GM23338 (cell line): Measurements from ENCODE around the gene CRYBA1. TPM values are rescaled to one million over a fixed set of nuclear protein-coding genes. Genes with fewer than 3 reads are reported as not detected.

Source experiments
- ATAC-seq: fragments of 200-7000 bp; cut with Tn5 transposase; 3 replicates; pipeline ENCODE4 v1.9.1; 2020
- DNase-seq: peaks from one replicate; pipeline ENCODE4 v3.0.0-alpha.2; 2015; ENCODE audit warnings: low spot score
- H2AFZ ChIP-seq: fragments of 200-600 bp; sonication (generic); 2 replicates; pipeline ENCODE4 v1.8.0; 2016; ENCODE audit warnings: antibody characterized with exemption, mild to moderate bottlenecking, moderate library complexity
- H3F3A ChIP-seq: fragments of 200-600 bp; sonication (generic); replicated peaks from 2 replicates; pipeline ENCODE4 v1.8.0; 2017; ENCODE audit warnings: antibody characterized with exemption, mixed run types, low read depth
- H3K27ac ChIP-seq: fragments of 200-600 bp; sonication (generic); 2 replicates; pipeline ENCODE4 v1.6.1; 2016; ENCODE audit warnings: low read depth
- H3K27me3 ChIP-seq: fragments of 200-600 bp; sonication (generic); 2 replicates; pipeline ENCODE4 v1.8.0; 2016; ENCODE audit warnings: mild to moderate bottlenecking, mixed run types, moderate library complexity; ENCODE audit not compliant: insufficient read depth
- H3K36me3 ChIP-seq: fragments of 200-600 bp; sonication (generic); 2 replicates; pipeline ENCODE4 v1.8.0; 2016; ENCODE audit warnings: mild to moderate bottlenecking; ENCODE audit not compliant: insufficient read depth
- H3K4me1 ChIP-seq: fragments of 200-600 bp; sonication (generic); 2 replicates; pipeline ENCODE4 v1.8.0; 2016; ENCODE audit warnings: mild to moderate bottlenecking, moderate library complexity; ENCODE audit not compliant: insufficient read depth
- H3K4me2 ChIP-seq: fragments of 200-600 bp; sonication (generic); 2 replicates; pipeline ENCODE4 v1.7.1; 2017; ENCODE audit warnings: mixed run types
- H3K4me3 ChIP-seq: fragments of 200-600 bp; sonication (generic); 2 replicates; pipeline ENCODE4 v1.6.1; 2016; ENCODE audit warnings: mixed run types
- H3K79me2 ChIP-seq: fragments of 200-600 bp; sonication (generic); replicated peaks from 2 replicates; pipeline ENCODE4 v1.8.0; 2017; ENCODE audit warnings: mild to moderate bottlenecking; ENCODE audit not compliant: insufficient read depth
- H3K9me2 ChIP-seq: fragments of 200-600 bp; sonication (generic); 2 replicates; pipeline ENCODE4 v1.8.0; 2017; ENCODE audit not compliant: insufficient read depth
- H4K20me1 ChIP-seq: fragments of 200-600 bp; sonication (generic); replicated peaks from 2 replicates; pipeline ENCODE4 v1.8.0; 2017; ENCODE audit warnings: mild to moderate bottlenecking; ENCODE audit not compliant: insufficient read depth
- H3K27ac Mint-ChIP-seq: 2 replicates; pipeline ENCODE4 v1.8.0; 2020; ENCODE audit warnings: inconsistent platforms, mild to moderate bottlenecking, moderate library complexity, mixed read lengths
- H3K27me3 Mint-ChIP-seq: 3 replicates; pipeline ENCODE4 v1.8.0; 2022; ENCODE audit warnings: low read depth, mild to moderate bottlenecking, moderate library complexity, mixed read lengths, inconsistent platforms; ENCODE audit not compliant: insufficient read depth, poor library complexity
- H3K36me3 Mint-ChIP-seq: 3 replicates; pipeline ENCODE4 v1.8.0; 2021; ENCODE audit warnings: low read depth, mild to moderate bottlenecking, inconsistent platforms, moderate library complexity, mixed read lengths
- H3K4me1 Mint-ChIP-seq: 3 replicates; pipeline ENCODE4 v1.8.0; 2020; ENCODE audit warnings: mild to moderate bottlenecking, inconsistent platforms, mixed read lengths
- H3K4me3 Mint-ChIP-seq: 3 replicates; pipeline ENCODE4 v1.8.0; 2021; ENCODE audit warnings: moderate library complexity, mild to moderate bottlenecking, inconsistent platforms, mixed read lengths
- H3K9me3 Mint-ChIP-seq: 3 replicates; pipeline ENCODE4 v1.8.0; 2020; ENCODE audit warnings: moderate library complexity, mild to moderate bottlenecking, inconsistent platforms, mixed read lengths
- CREB1 ChIP-seq: fragments of 250-450 bp; sonication (Bioruptor Pico); IDR thresholded peaks from 2 replicates; pipeline ENCODE4 v1.5.0; 2020; ENCODE audit warnings: low read depth, mild to moderate bottlenecking, moderate library complexity
- CTCF ChIP-seq, 2 experiments: fragments of 200-600 bp in 1 of 2; sonication (generic) in 1 of 2; conservative IDR thresholded peaks; 2 replicates each; pipeline versions ENCODE4 v1.5.1 to v1.6.1; 2016 to 2017; ENCODE audit warnings: antibody characterized with exemption in 2 of 2, low read depth in 2 of 2, mild to moderate bottlenecking in 2 of 2, moderate library complexity in 1 of 2
- ETS1 ChIP-seq: IDR thresholded peaks from 2 replicates; pipeline ENCODE4 v1.6.1; 2016; ENCODE audit warnings: antibody characterized with exemption
- EZH2 ChIP-seq: fragments of 200-600 bp; sonication (generic); IDR thresholded peaks from one replicate; pipeline ENCODE4 v1.8.0; 2017; ENCODE audit warnings: antibody characterized with exemption, mild to moderate bottlenecking, low read depth; ENCODE audit not compliant: unreplicated experiment
- EZH2phosphoT487 ChIP-seq: fragments of 200-600 bp; sonication (generic); IDR thresholded peaks from one replicate; pipeline ENCODE4 v1.8.1; 2018; ENCODE audit warnings: antibody characterized with exemption; ENCODE audit not compliant: unreplicated experiment
- JUNB ChIP-seq: IDR thresholded peaks from one replicate; pipeline ENCODE4 v1.6.1; 2016; ENCODE audit warnings: antibody characterized with exemption; ENCODE audit not compliant: unreplicated experiment
- NANOG ChIP-seq: IDR thresholded peaks from 2 replicates; pipeline ENCODE4 v1.6.1; 2016; ENCODE audit warnings: antibody characterized with exemption, borderline replicate concordance
- POLR2AphosphoS5 ChIP-seq: IDR thresholded peaks from 2 replicates; pipeline ENCODE4 v1.6.1; 2016; ENCODE audit warnings: antibody characterized with exemption, low read depth
- REST ChIP-seq: IDR thresholded peaks from one replicate; pipeline ENCODE4 v1.6.1; 2018; ENCODE audit warnings: antibody characterized with exemption; ENCODE audit not compliant: unreplicated experiment
- STAT1 ChIP-seq: IDR thresholded peaks from one replicate; pipeline ENCODE4 v1.6.1; 2016; ENCODE audit warnings: antibody characterized with exemption; ENCODE audit not compliant: unreplicated experiment
- ZNF331 ChIP-seq: fragments of 250-450 bp; sonication (Bioruptor Pico); IDR thresholded peaks from 2 replicates; pipeline ENCODE4 v1.5.0; 2020; ENCODE audit warnings: low read depth, mild to moderate bottlenecking, moderate library complexity
- ZNF462 ChIP-seq: fragments of 250-450 bp; sonication (Bioruptor Pico); IDR thresholded peaks from 2 replicates; pipeline ENCODE4 v1.5.0; 2020; ENCODE audit warnings: mild to moderate bottlenecking, moderate library complexity
- polyA plus RNA-seq: library from polyadenylated mRNA; unstranded; fragments of >200 nt; fragmentation: Nextera tagmentation; extraction: Ambion mirVana; gene quantifications from 2 replicates; pipeline ENCODE4 v1.2.1, GENCODE V29; 2016
- total RNA-seq: library from RNA; depleted of rRNA; stranded (reverse); fragments of >200 nt; shearing (Covaris generic); gene quantifications from 2 replicates; pipeline ENCODE4 v1.2.3, GENCODE V29; 2014

CRYBA1 gene
- total and polyA plus RNA-seq, 2 experiments from 2014 or later: not detected

GRCh38 chr17:29278692-29279091, 32.0 kb downstream of the CRYBA1 start:
- Histone ChIP-seq H3K9me2 (no peaks in the 10 kb centered on the region), H3K27me3 (no peaks in the 10 kb centered on the region), H3K79me2 (peaks cover 100% of the 10 kb centered on the region), H3K4me1 (peaks cover 12% of the 10 kb centered on the region; the same call in 1 of the 2 replicates), H3F3A (peaks cover 15% of the 10 kb centered on the region; the same call in 1 of the 2 replicates), H4K20me1 (peaks cover 94% of the 10 kb centered on the region), H3K36me3 (peaks cover 20% of the 10 kb centered on the region; the same call in 1 of the 2 replicates), H3K4me2 (0 out of 2 replicates have a peak overlapping the region, but pooled peaks have one; percentile 14), H3K27ac (no peak overlapping the region), H2AFZ (no peak overlapping the region), H3K4me3 (no peak overlapping the region)
- no peaks in the 10 kb centered on the region for H3K9me3 Mint-ChIP-seq
- peaks cover 7% of the 10 kb centered on the region for H3K27me3 Mint-ChIP-seq
- H3K27ac Mint-ChIP-seq: no peak overlapping the region
- peaks cover 29% of the 10 kb centered on the region for H3K4me1 Mint-ChIP-seq
- no peak overlapping the region for H3K4me3 Mint-ChIP-seq
- ATAC-seq: no peak
- H3K36me3 Mint-ChIP-seq: peaks cover 88% of the 10 kb centered on the region
- DNase-seq: no peak
- TF ChIP-seq CTCF (conservative IDR thresholded peaks at IDR 0.05; ENCODE audit: low read depth in 2 of 2): no peak
- no peak for TF ChIP-seq ETS1
- no peak for TF ChIP-seq CREB1 (CRISPR knock-in tag)
- TF ChIP-seq ZNF462 (CRISPR knock-in tag): no peak
- no peak for TF ChIP-seq ZNF331 (CRISPR knock-in tag)
- no peak for TF ChIP-seq POLR2AphosphoS5
- no peak for TF ChIP-seq STAT1
- TF ChIP-seq EZH2: no peak
- no peak for TF ChIP-seq EZH2phosphoT487
- no peak for TF ChIP-seq REST
- no peak for TF ChIP-seq JUNB
- no peak for TF ChIP-seq NANOG
